GM18505 (cell line): ENCODE measurements around the gene PDGFA.

Source experiments
- ATAC-seq: cut with Tn5 transposase; IDR thresholded peaks from one replicate; pipeline ENCODE4 v1.9.1; 2021; ENCODE audit not compliant: unreplicated experiment
- POLR2A ChIP-seq: IDR thresholded peaks from 4 replicates; pipeline ENCODE4 v1.6.1; 2011; ENCODE audit warnings: borderline replicate concordance; ENCODE audit not compliant: insufficient read depth, insufficient read length; ENCODE audit errors: extremely low read depth

The PDGFA gene

GRCh38 chr7:513521-514166 lies 6.0 kb downstream of the PDGFA start:
- no peak for TF ChIP-seq POLR2A
- no peak for ATAC-seq

- no peak for TF ChIP-seq POLR2A
- ATAC-seq = no peak
These were observed 6.9 kb downstream of the PDGFA start for GRCh38 chr7:512541-513311.

GRCh38 chr7:512146-512510 lies 7.5 kb downstream of the PDGFA start:
- TF ChIP-seq POLR2A = no peak
- no peak for ATAC-seq

GRCh38 chr7:511476-512145 lies 8.0 kb downstream of the PDGFA start:
- no peak for ATAC-seq
- TF ChIP-seq POLR2A = no peak

GRCh38 chr7:510782-511281 lies 8.8 kb downstream of the PDGFA start:
- no peak for ATAC-seq
- TF ChIP-seq POLR2A = no peak

- TF ChIP-seq POLR2A = no peak
- no peak for ATAC-seq
These were observed 9.5 kb downstream of the PDGFA start for GRCh38 chr7:510131-510481.

- TF ChIP-seq POLR2A = no peak
- ATAC-seq = no peak
These were observed 10.1 kb downstream of the PDGFA start for GRCh38 chr7:509426-510130.

- ATAC-seq = no peak
- no peak for TF ChIP-seq POLR2A
These were observed 11.0 kb downstream of the PDGFA start for GRCh38 chr7:508461-509170.

GRCh38 chr7:507623-508300 lies 11.9 kb downstream of the PDGFA start:
- no peak for TF ChIP-seq POLR2A
- no peak for ATAC-seq

GRCh38 chr7:506921-507622 lies 12.6 kb downstream of the PDGFA start:
- no peak for TF ChIP-seq POLR2A
- no peak for ATAC-seq

- ATAC-seq = no peak
- TF ChIP-seq POLR2A = no peak
These were observed 13.2 kb downstream of the PDGFA start for GRCh38 chr7:506391-506831.

GRCh38 chr7:505171-505570 lies 14.5 kb downstream of the PDGFA start:
- no peak for TF ChIP-seq POLR2A

More at GRCh38 chr7:505171-505570, 14.5 kb downstream of the PDGFA start:
- no peak for ATAC-seq
